Activated B cell treated with CpG ODN at 0.5 μM for 24 hours (primary cell): ENCODE measurements around the gene GALNTL6. TPM values are rescaled to one million over a fixed set of nuclear protein-coding genes. Genes with fewer than 3 reads are reported as not detected.

Experiments used
- ATAC-seq: fragments of 200-7000 bp; cut with Tn5 transposase; one replicate; pipeline ENCODE4 v1.10.0; 2021; ENCODE audit warnings: low read depth, mild to moderate bottlenecking, moderate library complexity
- CTCF ChIA-PET: fragments of 350-600 bp; sonication (Branson Sonifier 250); formaldehyde crosslinking; loops from one replicate; lab custom pipeline; 2021; ENCODE audit warnings: antibody characterized with exemption; lab: Charles Lee
- POLR2A ChIA-PET: fragments of 350-600 bp; sonication (Branson Sonifier 250); formaldehyde crosslinking; loops from one replicate; lab custom pipeline; 2021; ENCODE audit warnings: antibody characterized with exemption; lab: Charles Lee
- DNase-seq: peaks from one replicate; pipeline ENCODE4 v3.0.0; 2022
- H3K27ac Mint-ChIP-seq: one replicate; pipeline ENCODE4 v1.8.0; 2020; ENCODE audit warnings: mixed read lengths
- H3K27me3 Mint-ChIP-seq: one replicate; pipeline ENCODE4 v1.8.0; 2021; ENCODE audit warnings: mixed read lengths
- H3K36me3 Mint-ChIP-seq: one replicate; pipeline ENCODE4 v1.8.0; 2021; ENCODE audit warnings: low read depth, mixed read lengths
- H3K4me1 Mint-ChIP-seq: one replicate; pipeline ENCODE4 v1.8.0; 2021; ENCODE audit warnings: mixed read lengths
- H3K4me3 Mint-ChIP-seq: one replicate; pipeline ENCODE4 v1.8.0; 2020; ENCODE audit warnings: mild to moderate bottlenecking, mixed read lengths
- H3K9me3 Mint-ChIP-seq: one replicate; pipeline ENCODE4 v1.8.0; 2020; ENCODE audit warnings: mixed read lengths
- CTCF ChIP-seq: fragments of 200-600 bp; IDR thresholded peaks from one replicate; pipeline ENCODE4 v1.8.0; 2022; ENCODE audit warnings: antibody characterized with exemption, mild to moderate bottlenecking
- intact Hi-C: fragments of 100-400 bp; cut with micrococcal nuclease; formaldehyde crosslinking; loops from one replicate; pipeline ENCODE4 v1.15.1; 2024
- total RNA-seq: library from RNA; stranded (reverse); gene quantifications from 2 replicates; pipeline ENCODE4 v1.2.3, GENCODE V29; 2022

The GALNTL6 gene
- total RNA-seq, 1 donor from 2014 or later = 0.20 TPM

- no peak for ATAC-seq
- no peak for TF ChIP-seq CTCF
- Mint-ChIP-seq H3K27ac (no peak overlapping the region), H3K36me3 (no peaks in the 10 kb centered on the region), H3K4me1 (no peaks in the 10 kb centered on the region), H3K4me3 (no peak overlapping the region), H3K9me3 (no peaks in the 10 kb centered on the region), H3K27me3 (no peaks in the 10 kb centered on the region)
- ChIA-PET POLR2A (no interaction called here), CTCF (no interaction called here)
- intact Hi-C loops = no loop called here
- no peak for DNase-seq
These were observed 837.7 kb downstream of the GALNTL6 start for GRCh38 chr4:172650758-172651530.

- POLR2A ChIA-PET = no interaction called here
- DNase-seq (no peak), ATAC-seq (no peak)
- Mint-ChIP-seq H3K9me3 (no peaks in the 10 kb centered on the region), H3K36me3 (no peaks in the 10 kb centered on the region), H3K27ac (no peak overlapping the region), H3K4me3 (no peak overlapping the region), H3K4me1 (no peaks in the 10 kb centered on the region), H3K27me3 (no peaks in the 10 kb centered on the region)
- intact Hi-C loops = no loop called here
- CTCF ChIA-PET = no interaction called here
- no peak for TF ChIP-seq CTCF
These were observed 838.8 kb downstream of the GALNTL6 start for GRCh38 chr4:172651961-172652360.

GRCh38 chr4:172652369-172652768, 839.2 kb downstream of the GALNTL6 start:
- CTCF ChIA-PET = no interaction called here
- Mint-ChIP-seq H3K9me3 (no peaks in the 10 kb centered on the region), H3K27ac (no peak overlapping the region), H3K36me3 (no peaks in the 10 kb centered on the region), H3K4me3 (no peak overlapping the region), H3K4me1 (no peaks in the 10 kb centered on the region), H3K27me3 (no peaks in the 10 kb centered on the region)
- TF ChIP-seq CTCF = no peak
- POLR2A ChIA-PET = no interaction called here
- intact Hi-C loops = no loop called here
- DNase-seq (no peak), ATAC-seq (no peak)

- CTCF ChIA-PET = no interaction called here
- Mint-ChIP-seq H3K4me1 (no peaks in the 10 kb centered on the region), H3K9me3 (peaks cover 2% of the 10 kb centered on the region), H3K27me3 (no peaks in the 10 kb centered on the region), H3K4me3 (no peak overlapping the region), H3K36me3 (no peaks in the 10 kb centered on the region), H3K27ac (no peak overlapping the region)
- DNase-seq (no peak), ATAC-seq (no peak)
- intact Hi-C loops = no loop called here
- TF ChIP-seq CTCF = no peak
- POLR2A ChIA-PET = no interaction called here
These were observed 840.5 kb downstream of the GALNTL6 start for GRCh38 chr4:172653676-172654075.

- Mint-ChIP-seq H3K36me3 (no peaks in the 10 kb centered on the region), H3K27me3 (no peaks in the 10 kb centered on the region), H3K9me3 (peaks cover 2% of the 10 kb centered on the region), H3K4me1 (no peaks in the 10 kb centered on the region), H3K27ac (no peak overlapping the region), H3K4me3 (no peak overlapping the region)
- TF ChIP-seq CTCF = no peak
- ChIA-PET POLR2A (no interaction called here), CTCF (no interaction called here)
- DNase-seq = no peak
- intact Hi-C loops = no loop called here
- no peak for ATAC-seq
These were observed 841.3 kb downstream of the GALNTL6 start for GRCh38 chr4:172654457-172654856.
